H1 (cell line): ENCODE data around the gene NUTM1. TPM values are rescaled to one million over a fixed set of nuclear protein-coding genes. Genes with fewer than 3 reads are reported as not detected.

ENCODE experiments used
- CTCF ChIA-PET: fragments of 300-600 bp; sonication (Branson Sonifier 250); formaldehyde crosslinking; loops from one replicate; lab custom pipeline; 2021; ENCODE audit not compliant: partially characterized antibody; lab: Charles Lee
- POLR2A ChIA-PET: fragments of 300-600 bp; sonication (Branson Sonifier 250); formaldehyde crosslinking; loops from one replicate; lab custom pipeline; 2021; ENCODE audit warnings: inconsistent platforms; ENCODE audit not compliant: partially characterized antibody; lab: Charles Lee
- DNase-seq, 2 experiments: peaks; one replicate each; pipeline versions ENCODE4 v3.0.0 to v3.0.0-alpha.2; 2010 to 2022; ENCODE audit warnings: low spot score in 2 of 2, low read depth in 1 of 2, mixed read lengths in 1 of 2
- FAIRE-seq: peaks from 2 replicates; lab custom pipeline; 2011; peaks lifted over from hg19 to GRCh38; lab: Jason Lieb, UNC
- H2AFZ ChIP-seq: 2 replicates; pipeline ENCODE4 v1.8.1; 2012; ENCODE audit warnings: low read length, inconsistent platforms
- H2AK5ac ChIP-seq: 2 replicates; pipeline ENCODE4 v1.6.1; 2013; ENCODE audit warnings: low read depth, low read length
- H2BK120ac ChIP-seq: replicated peaks from 2 replicates; pipeline ENCODE3; 2013; ENCODE audit warnings: low read depth, low read length, inconsistent platforms
- H2BK12ac ChIP-seq: 2 replicates; pipeline ENCODE4 v1.6.1; 2013; ENCODE audit warnings: low read depth, low read length
- H2BK15ac ChIP-seq: 2 replicates; pipeline ENCODE4 v1.6.1; 2013; ENCODE audit warnings: low read length
- H2BK20ac ChIP-seq: 2 replicates; pipeline ENCODE4 v1.6.1; 2013; ENCODE audit warnings: low read length
- H2BK5ac ChIP-seq: 2 replicates; pipeline ENCODE4 v1.6.1; 2013; ENCODE audit warnings: low read depth, low read length
- H3K14ac ChIP-seq: 2 replicates; pipeline ENCODE4 v1.6.1; 2013; ENCODE audit warnings: inconsistent platforms; ENCODE audit not compliant: insufficient read length
- H3K18ac ChIP-seq: 2 replicates; pipeline ENCODE4 v1.6.1; 2013; ENCODE audit warnings: low read length; ENCODE audit errors: extremely low read depth
- H3K23ac ChIP-seq: 2 replicates; pipeline ENCODE4 v1.6.1; 2013; ENCODE audit warnings: inconsistent platforms; ENCODE audit not compliant: insufficient read length
- H3K23me2 ChIP-seq: 2 replicates; pipeline ENCODE4 v1.6.1; 2013; ENCODE audit warnings: low read depth, low read length
- H3K27ac ChIP-seq: 2 replicates; pipeline ENCODE4 v1.6.1; 2011; ENCODE audit warnings: low read depth, low read length, inconsistent platforms
- H3K27me3 ChIP-seq, 4 experiments: replicated peaks in 1 of 4; 1 replicate in 1 of 4; 2 replicates in 3 of 4; pipeline versions ENCODE4 v1.6.1 to v1.8.1; 2011 to 2013; ENCODE audit warnings: low read length in 3 of 4, mild to moderate bottlenecking in 3 of 4, inconsistent platforms in 2 of 4, mixed read lengths in 2 of 4, moderate library complexity in 1 of 4; ENCODE audit not compliant: control insufficient read depth in 3 of 4, insufficient read depth in 3 of 4; ENCODE audit errors: extremely low read depth in 1 of 4
- H3K36me3 ChIP-seq, 4 experiments: 2 replicates each; pipeline versions ENCODE4 v1.6.1 to v1.8.1; 2011 to 2013; ENCODE audit warnings: mild to moderate bottlenecking in 4 of 4, low read length in 3 of 4, moderate library complexity in 2 of 4, control low read depth in 1 of 4, inconsistent platforms in 1 of 4; ENCODE audit not compliant: insufficient read depth in 4 of 4, control insufficient read depth in 2 of 4
- H3K4ac ChIP-seq: replicated peaks from 2 replicates; pipeline ENCODE3; 2013; ENCODE audit warnings: low read length, low read depth, mixed read lengths, inconsistent platforms; ENCODE audit not compliant: insufficient read length
- H3K4me1 ChIP-seq, 4 experiments: replicated peaks in 1 of 4; 1 replicate in 1 of 4; 2 replicates in 3 of 4; pipeline versions ENCODE4 v1.6.1 to v1.8.1; 2011 to 2013; ENCODE audit warnings: low read length in 3 of 4, inconsistent platforms in 2 of 4, mixed read lengths in 1 of 4; ENCODE audit not compliant: insufficient read depth in 4 of 4, control insufficient read depth in 3 of 4
- H3K4me2 ChIP-seq, 2 experiments: 2 replicates each; pipeline versions ENCODE4 v1.6.1 to v1.8.1; 2011 to 2013; ENCODE audit warnings: low read depth in 2 of 2, low read length in 2 of 2, control low read depth in 1 of 2, inconsistent platforms in 1 of 2, mild to moderate bottlenecking in 1 of 2; ENCODE audit not compliant: insufficient read depth in 1 of 2
- H3K4me3 ChIP-seq, 4 experiments: fragments of 200-600, 300-600 bp in 1 of 4; sonication (generic), shearing (Covaris generic), sonication (Bioruptor Twin) in 1 of 4; 2 replicates each; pipeline versions ENCODE4 v1.5.1 to v1.8.1; 2011 to 2016; ENCODE audit warnings: low read length in 4 of 4, low read depth in 3 of 4, control low read depth in 2 of 4, inconsistent platforms in 2 of 4, mild to moderate bottlenecking in 2 of 4, mixed read lengths in 1 of 4, moderate library complexity in 1 of 4; ENCODE audit not compliant: insufficient read depth in 2 of 4; ENCODE audit errors: extremely low read depth in 1 of 4
- H3K56ac ChIP-seq: replicated peaks from 2 replicates; pipeline ENCODE3; 2013; ENCODE audit warnings: low read depth, mild to moderate bottlenecking, mixed read lengths, low read length, inconsistent platforms; ENCODE audit not compliant: insufficient read length
- H3K79me1 ChIP-seq: 2 replicates; pipeline ENCODE4 v1.6.1; 2013; ENCODE audit warnings: low read depth, low read length, control low read depth
- H3K79me2 ChIP-seq, 2 experiments: 2 replicates each; pipeline versions ENCODE4 v1.6.1 to v1.8.1; 2012 to 2013; ENCODE audit warnings: low read length in 2 of 2, mild to moderate bottlenecking in 2 of 2, inconsistent platforms in 1 of 2; ENCODE audit not compliant: insufficient read depth in 2 of 2, control insufficient read depth in 1 of 2
- H3K9ac ChIP-seq, 4 experiments: replicated peaks in 1 of 4; 1 replicate in 1 of 4; 2 replicates in 3 of 4; pipeline versions ENCODE4 v1.6.1 to v1.8.1; 2011 to 2013; ENCODE audit warnings: low read depth in 3 of 4, low read length in 3 of 4, control low read depth in 2 of 4, mild to moderate bottlenecking in 2 of 4, moderate library complexity in 2 of 4, inconsistent platforms in 1 of 4; ENCODE audit errors: extremely low read depth in 1 of 4
- H3K9me3 ChIP-seq, 2 experiments: 2 replicates each; pipeline versions ENCODE4 v1.6.1 to v1.8.1; 2012 to 2013; ENCODE audit warnings: mild to moderate bottlenecking in 2 of 2, moderate library complexity in 2 of 2, control low read depth in 1 of 2, inconsistent platforms in 1 of 2, low read depth in 1 of 2, low read length in 1 of 2, mixed read lengths in 1 of 2; ENCODE audit not compliant: insufficient read depth in 2 of 2
- H4K20me1 ChIP-seq, 2 experiments: replicated peaks in 1 of 2; 2 replicates each; pipeline versions ENCODE3 to v1.8.1; 2011 to 2013; ENCODE audit warnings: inconsistent platforms in 2 of 2, low read length in 2 of 2, mild to moderate bottlenecking in 1 of 2; ENCODE audit not compliant: insufficient read depth in 2 of 2, control insufficient read depth in 1 of 2
- H4K5ac ChIP-seq: 2 replicates; pipeline ENCODE4 v1.6.1; 2013; ENCODE audit warnings: low read length, low read depth, mixed read lengths, inconsistent platforms; ENCODE audit not compliant: insufficient read length
- H4K8ac ChIP-seq: 2 replicates; pipeline ENCODE4 v1.8.0; 2013; ENCODE audit warnings: mild to moderate bottlenecking, moderate library complexity, low read length, inconsistent platforms; ENCODE audit not compliant: insufficient read depth; ENCODE audit errors: extremely low read depth
- H4K91ac ChIP-seq: replicated peaks from 2 replicates; pipeline ENCODE3; 2013; ENCODE audit warnings: low read length, mixed read lengths, inconsistent platforms; ENCODE audit not compliant: insufficient read length
- BACH1 ChIP-seq: IDR thresholded peaks from 2 replicates; pipeline ENCODE4 v1.6.1; 2012; ENCODE audit warnings: low read length, improper control_type of control experiment
- BCL11A ChIP-seq, 2 experiments: IDR thresholded peaks; one replicate each; pipeline ENCODE4 v1.6.1; 2011; ENCODE audit warnings: low read depth in 2 of 2, low read length in 2 of 2, mild to moderate bottlenecking in 2 of 2
- BRCA1 ChIP-seq: IDR thresholded peaks from 2 replicates; pipeline ENCODE4 v1.6.1; 2012; ENCODE audit warnings: low read depth, low read length, improper control_type of control experiment
- CTCF ChIP-seq, 3 experiments: IDR thresholded peaks; 1 replicate in 2 of 3; 2 replicates in 1 of 3; pipeline versions ENCODE4 v1.5.1 to v1.6.1; 2011; ENCODE audit warnings: low read length in 3 of 3, mild to moderate bottlenecking in 3 of 3, inconsistent platforms in 2 of 3, low read depth in 1 of 3, moderate library complexity in 1 of 3; ENCODE audit not compliant: insufficient read depth in 1 of 3; ENCODE audit errors: control extremely low read depth in 1 of 3
- HDAC2 ChIP-seq, 2 experiments: fragments of 300-600 bp in 1 of 2; sonication (generic) in 1 of 2; IDR thresholded peaks; 2 replicates each; pipeline ENCODE4 v1.6.1; 2011 to 2012; ENCODE audit warnings: low read depth in 2 of 2, low read length in 2 of 2, mild to moderate bottlenecking in 2 of 2, moderate library complexity in 2 of 2, borderline replicate concordance in 1 of 2, inconsistent platforms in 1 of 2
- HDAC6 ChIP-seq: IDR thresholded peaks from one replicate; pipeline ENCODE4 v1.7.1; 2012; ENCODE audit warnings: low read depth, mild to moderate bottlenecking, inconsistent platforms, low read length, moderate library complexity
- KDM1A ChIP-seq: fragments of 200-600, 300-600 bp; sonication (generic); IDR thresholded peaks from 2 replicates; pipeline ENCODE4 v1.7.1; 2016; ENCODE audit warnings: mild to moderate bottlenecking, low read length, borderline replicate concordance
- KDM5A ChIP-seq: fragments of 200-600 bp; IDR thresholded peaks from 2 replicates; pipeline ENCODE4 v1.7.1; 2012; ENCODE audit warnings: mild to moderate bottlenecking, low read length, inconsistent platforms, mixed read lengths
- PHF8 ChIP-seq: fragments of 200-600 bp; sonication (generic); conservative IDR thresholded peaks from 2 replicates; pipeline ENCODE4 v1.7.1; 2012; ENCODE audit warnings: low read depth, mild to moderate bottlenecking, inconsistent platforms, low read length, moderate library complexity
- POLR2AphosphoS5 ChIP-seq: IDR thresholded peaks from 2 replicates; pipeline ENCODE4 v1.6.1; 2011; ENCODE audit warnings: low read depth, low read length
- RFX5 ChIP-seq: IDR thresholded peaks from 2 replicates; pipeline ENCODE4 v1.6.1; 2011; ENCODE audit warnings: low read depth, low read length, improper control_type of control experiment, borderline replicate concordance
- SRF ChIP-seq: IDR thresholded peaks from 2 replicates; pipeline ENCODE4 v1.6.1; 2011; ENCODE audit warnings: mild to moderate bottlenecking, low read depth, low read length, moderate library complexity
- WGBS, 2 experiments: shearing (Covaris generic) in 1 of 2; methylation state at CpG; one replicate each; pipeline versions ENCODE4 v1.1.6 to v1.1.7; 2013 to 2015; ENCODE audit warnings: low lambda C conversion rate in 2 of 2, mixed read lengths in 2 of 2, inconsistent platforms in 1 of 2, low coverage in 1 of 2, missing lambda C conversion rate in 1 of 2; ENCODE audit not compliant: insufficient replicate concordance in 2 of 2, insufficient coverage in 1 of 2, insufficient read length in 1 of 2; ENCODE audit errors: extremely low coverage in 1 of 2, missing lambda C conversion rate in 1 of 2; 5-methylcytosine and 5-hydroxymethylcytosine counted together
- polyA plus RNA-seq, 7 experiments: library from polyadenylated mRNA; depleted of rRNA in 3 of 7; stranded (reverse) in 5 of 7; unstranded in 2 of 7; fragments of >200 nt in 5 of 7; fragments of 200-250 nt in 2 of 7; gene quantifications; 1 replicate in 5 of 7; 2 replicates in 1 of 7; 4 replicates in 1 of 7; pipeline versions ENCODE4 v1.2.1 to v1.2.3, GENCODE V29; 2011 to 2013; ENCODE audit warnings: missing spikeins in 2 of 7, mixed read lengths in 2 of 7
- total RNA-seq: library from RNA; stranded (reverse); fragmentation: NEBNext Ultra II Directional; extraction: Animal tissue kit (Norgen Biotek cat#: 25700); gene quantifications from 2 replicates; pipeline ENCODE4 v1.2.1, GENCODE V29; 2021

NUTM1 gene
- total and polyA plus RNA-seq, 2 of the 8 experiments (the other 6 are each of a cell fraction or from before 2014, with no cell fraction given), result 0.39 to 0.60 TPM

GRCh38 chr15:34297059-34297458, 46.1 kb upstream of the NUTM1 start:
- ChIA-PET CTCF (interaction anchor here (0.6 to 1.2 kb wide), 5 partner anchors 10 to 371 kb away, joined by 3 to 4 read pairs (median 3); no protein-coding TSS in a partner anchor), POLR2A (no interaction called here)
- Histone ChIP-seq H3K27me3 (no peaks in the 10 kb centered on the region), H2BK5ac (no peak overlapping the region), H3K9ac (no peak overlapping the region), H3K36me3 (no peaks in the 10 kb centered on the region), H4K91ac (no peak overlapping the region), H3K27ac (no peak overlapping the region), H3K4me3 (no peak overlapping the region), H2BK120ac (no peak overlapping the region), H2AK5ac (no peak overlapping the region), H4K8ac (no peak overlapping the region), H3K79me1 (no peaks in the 10 kb centered on the region), H2BK15ac (no peak overlapping the region), H2BK20ac (no peak overlapping the region), H3K14ac (no peak overlapping the region), H3K79me2 (no peaks in the 10 kb centered on the region), H3K23ac (no peak overlapping the region), H3K18ac (no peak overlapping the region), H3K56ac (no peak overlapping the region), H2AFZ (no peak overlapping the region), H3K4me1 (no peaks in the 10 kb centered on the region), H4K20me1 (no peaks in the 10 kb centered on the region), H3K4ac (no peak overlapping the region), H4K5ac (no peak overlapping the region), H3K9me3 (no peaks in the 10 kb centered on the region), H3K4me2 (no peak overlapping the region), H3K23me2 (no peaks in the 10 kb centered on the region), H2BK12ac (no peak overlapping the region)
- WGBS, 2 experiments, result 91% methylated on average over 1 of the region's 1 CpG; no CpG with 5 or more reads in 1 of the 2 experiments
- FAIRE-seq, result no peak
- DNase-seq, result no peak
- no peak for TF ChIP-seq POLR2AphosphoS5
- no peak for TF ChIP-seq HDAC6
- TF ChIP-seq RFX5, result no peak
- TF ChIP-seq SRF, result no peak
- no peak for TF ChIP-seq BACH1
- TF ChIP-seq CTCF (IDR thresholded peaks at IDR 0.05; ENCODE audit: control extremely low read depth in 1 of 3, insufficient read depth in 1 of 3, low read depth in 1 of 3, low read length in 3 of 3), result no peak
- TF ChIP-seq PHF8, result no peak
- no peak for TF ChIP-seq BRCA1
- no peak for TF ChIP-seq KDM1A
- TF ChIP-seq KDM5A, result no peak
- TF ChIP-seq HDAC2 (IDR thresholded peaks at IDR 0.05; ENCODE audit: borderline replicate concordance in 1 of 2, low read depth in 2 of 2, low read length in 2 of 2), result no peak
- no peak for TF ChIP-seq BCL11A (IDR thresholded peaks at IDR 0.05; ENCODE audit: low read depth in 2 of 2, low read length in 2 of 2)
